TTC549 (cell line): Measurements from ENCODE around the gene EFEMP2.
"Not testable (repeated sequence)": the region's sequence is repeated elsewhere in the genome, so short reads cannot be mapped to it uniquely, and the experiment has no call there.

Source experiments
- FAIRE-seq: peaks from 2 replicates; lab custom pipeline; 2012; peaks lifted over from hg19 to GRCh38; lab: Jason Lieb, UNC

EFEMP2 gene

DNA sequence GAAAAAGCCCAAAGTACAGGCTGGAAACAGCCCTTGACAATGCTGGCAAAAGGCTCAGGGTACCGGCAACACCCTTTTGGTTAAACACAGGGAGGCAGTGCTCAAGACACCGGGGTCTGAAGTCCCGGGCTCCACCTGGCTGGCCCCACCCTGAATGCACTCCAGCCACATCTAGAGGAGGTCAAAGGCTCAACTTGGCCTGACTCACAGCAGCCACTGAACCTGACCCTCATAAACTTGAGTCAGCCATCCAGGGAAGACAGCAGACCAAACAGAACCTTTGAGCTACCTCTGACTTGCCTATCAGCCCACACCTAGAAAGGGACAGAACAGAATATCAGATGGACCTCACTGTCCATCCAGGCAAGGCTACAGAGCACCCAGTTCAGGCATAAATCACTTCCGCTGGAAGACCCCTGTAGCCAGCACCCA lies 18.4 kb downstream of the EFEMP2 start:
- no peak for FAIRE-seq

DNA sequence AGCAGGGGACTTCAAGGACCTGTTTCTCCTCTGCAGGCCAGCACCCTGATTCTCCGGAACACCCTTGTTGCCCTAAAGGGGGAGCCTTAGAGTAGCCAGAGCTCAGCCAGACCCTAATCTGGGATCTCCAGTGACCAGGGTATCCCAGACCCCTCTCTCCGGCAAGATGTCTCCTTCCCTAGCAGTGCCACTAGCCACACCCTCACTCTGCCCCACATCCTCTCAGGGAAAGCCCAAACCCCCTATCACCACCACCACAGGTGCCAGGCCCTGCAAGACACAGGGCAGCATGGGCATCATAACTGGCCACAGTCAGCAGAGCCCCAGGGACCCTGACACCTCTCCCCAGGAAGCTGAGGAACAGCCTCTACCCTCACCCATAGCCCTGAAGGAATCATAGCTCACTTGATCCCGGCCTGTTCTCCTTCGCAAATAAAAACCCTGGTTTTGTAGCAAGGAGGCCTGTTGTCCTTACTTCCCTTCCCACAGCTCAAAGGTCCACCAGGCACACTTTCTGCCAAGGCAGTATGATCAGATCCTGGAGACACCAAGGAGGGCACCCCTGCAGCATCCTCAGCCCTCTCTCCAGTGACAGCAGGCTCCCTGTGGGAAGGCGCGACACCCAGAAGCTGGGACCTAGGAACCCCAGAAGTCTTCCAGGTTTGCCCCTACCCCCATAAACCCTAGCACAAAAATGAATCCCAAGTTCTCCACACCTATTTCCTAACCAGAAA lies 19.2 kb downstream of the EFEMP2 start:
- no peak for FAIRE-seq

DNA sequence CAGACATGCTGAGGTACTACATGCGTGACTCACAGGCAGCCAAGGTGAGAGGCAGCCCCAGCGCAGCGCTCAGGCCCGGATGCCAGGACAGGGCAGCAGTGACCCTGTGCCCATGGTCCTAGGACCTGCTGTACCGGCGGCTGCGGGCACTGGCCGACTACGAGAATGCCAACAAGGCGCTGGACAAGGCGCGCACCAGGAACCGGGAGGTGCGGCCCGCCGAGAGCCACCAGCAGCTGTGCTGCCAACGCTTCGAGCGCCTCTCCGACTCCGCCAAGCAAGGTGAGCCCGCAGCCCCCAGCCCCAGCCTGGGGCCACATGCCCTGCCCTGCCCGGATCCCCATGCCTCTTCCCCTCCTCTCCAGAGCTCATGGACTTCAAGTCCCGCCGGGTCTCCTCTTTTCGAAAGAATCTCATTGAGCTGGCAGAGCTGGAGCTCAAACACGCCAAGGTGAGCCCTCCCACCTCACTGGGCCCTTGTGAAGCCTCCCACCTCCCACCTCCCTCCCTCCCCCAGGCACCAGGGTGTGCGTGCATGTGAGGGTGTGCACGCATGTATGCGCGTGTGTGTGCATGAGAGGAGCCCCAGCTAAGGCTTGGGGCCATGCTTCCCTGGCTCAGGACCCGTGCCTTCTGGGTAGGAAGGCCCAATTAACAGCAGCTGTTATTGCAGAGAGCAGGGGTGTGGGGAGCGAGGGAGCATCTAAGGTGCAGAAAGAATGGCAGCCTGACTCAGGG lies 19.9 kb downstream of the EFEMP2 start:
- FAIRE-seq: no peak

- no peak for FAIRE-seq
Observed at GRCh38 chr11:65851811-65852507, 20.6 kb downstream of the EFEMP2 start.

GRCh38 chr11:65851083-65851579 lies 21.5 kb downstream of the EFEMP2 start:
- no peak for FAIRE-seq

DNA sequence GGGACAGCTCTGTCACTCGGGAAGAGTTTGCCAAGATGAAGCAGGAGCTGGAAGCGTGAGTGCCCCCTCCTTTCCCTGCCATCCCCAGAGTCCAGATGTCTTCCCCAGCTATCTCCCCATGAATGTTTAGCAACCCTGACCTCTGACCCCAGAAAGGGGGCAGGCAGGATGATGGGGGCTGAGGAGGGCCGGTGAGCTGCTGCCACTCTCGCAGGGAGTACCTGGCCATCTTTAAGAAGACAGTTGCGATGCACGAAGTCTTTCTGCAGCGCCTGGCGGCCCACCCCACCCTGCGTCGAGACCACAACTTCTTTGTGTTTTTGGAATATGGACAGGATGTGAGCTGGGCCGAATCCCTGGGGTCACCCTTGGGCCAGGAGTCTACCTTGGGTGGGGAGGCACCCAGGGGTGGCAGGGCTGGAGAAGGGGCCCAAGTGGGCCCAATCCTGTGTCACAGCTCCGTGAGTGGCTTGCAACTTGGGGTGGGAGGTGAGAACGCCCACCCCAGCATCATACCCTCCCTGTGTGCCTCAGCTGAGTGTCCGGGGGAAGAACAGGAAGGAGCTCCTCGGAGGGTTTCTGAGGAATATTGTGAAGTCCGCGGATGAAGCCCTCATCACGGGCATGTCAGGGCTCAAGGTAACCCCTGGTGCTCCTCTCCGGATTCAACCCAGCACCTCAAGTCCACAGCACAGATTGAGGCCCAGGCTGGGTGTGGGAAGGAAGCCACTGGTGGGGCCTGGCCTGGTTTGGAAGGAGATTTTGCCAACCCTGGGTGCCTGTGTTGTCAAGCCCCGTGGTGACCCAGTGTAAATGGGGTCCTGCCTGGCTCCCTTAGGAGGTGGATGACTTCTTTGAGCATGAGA lies 22.1 kb downstream of the EFEMP2 start:
- no peak for FAIRE-seq

DNA sequence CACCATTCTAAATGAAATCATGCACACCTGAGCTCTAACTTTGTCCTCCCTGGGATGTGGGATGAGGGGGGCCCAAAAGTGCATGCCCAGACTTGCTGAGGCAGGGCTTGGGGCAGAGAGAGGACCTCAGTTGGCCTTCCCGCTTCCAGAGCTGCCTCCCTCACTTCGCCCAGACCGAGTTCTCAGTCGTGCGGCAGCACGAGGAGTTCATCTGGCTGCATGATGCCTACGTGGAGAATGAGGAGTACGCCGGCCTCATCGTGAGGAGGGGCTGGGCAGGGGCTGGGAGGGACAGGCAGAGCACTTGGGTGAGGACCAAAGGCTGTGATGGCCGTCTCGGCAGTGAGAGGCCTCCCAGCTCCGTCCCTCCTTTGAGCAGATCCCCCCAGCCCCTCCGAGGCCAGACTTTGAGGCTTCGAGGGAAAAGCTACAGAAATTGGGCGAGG lies 22.8 kb downstream of the EFEMP2 start:
- FAIRE-seq: no peak

DNA sequence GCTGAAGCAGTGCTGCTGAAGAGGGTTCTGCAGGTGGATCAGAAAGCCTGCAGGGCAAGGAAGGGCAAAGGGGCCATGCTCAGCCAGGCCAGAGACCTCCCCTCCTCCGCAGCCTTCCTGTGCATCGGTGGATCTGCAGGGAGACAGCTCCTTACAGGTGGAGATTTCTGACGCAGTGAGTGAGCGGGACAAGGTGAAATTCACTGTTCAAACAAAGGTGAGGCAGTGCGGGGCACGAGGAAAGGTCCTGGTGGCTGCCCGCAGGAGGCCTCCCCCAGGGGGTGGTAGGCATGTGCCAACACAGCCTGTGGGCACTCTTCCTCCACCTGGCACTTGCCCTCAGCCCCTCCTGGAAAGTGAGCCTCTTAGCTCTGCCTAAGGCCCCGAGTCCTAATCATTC lies 23.2 kb downstream of the EFEMP2 start:
- FAIRE-seq: no peak

DNA sequence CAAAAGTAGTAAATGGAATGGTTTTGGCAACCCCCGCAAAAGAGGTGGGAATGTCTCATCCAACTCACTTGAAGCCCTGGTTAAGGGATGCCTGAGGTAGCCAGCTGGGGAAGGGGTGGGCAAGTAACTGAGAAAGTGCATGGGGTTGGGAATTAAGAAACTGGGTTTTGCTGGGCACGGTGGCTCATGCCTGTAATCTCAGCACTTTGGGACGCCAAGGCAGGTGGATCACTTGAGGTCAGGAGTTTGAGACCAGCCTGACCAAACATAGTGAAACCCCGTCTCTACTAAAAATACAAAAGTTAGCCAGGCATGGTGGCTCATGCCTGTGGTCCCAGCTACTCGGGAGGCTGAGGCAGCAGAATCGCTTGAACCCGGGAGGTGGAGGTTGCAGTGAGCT lies 23.9 kb downstream of the EFEMP2 start:
- FAIRE-seq: not testable (repeated sequence)

DNA sequence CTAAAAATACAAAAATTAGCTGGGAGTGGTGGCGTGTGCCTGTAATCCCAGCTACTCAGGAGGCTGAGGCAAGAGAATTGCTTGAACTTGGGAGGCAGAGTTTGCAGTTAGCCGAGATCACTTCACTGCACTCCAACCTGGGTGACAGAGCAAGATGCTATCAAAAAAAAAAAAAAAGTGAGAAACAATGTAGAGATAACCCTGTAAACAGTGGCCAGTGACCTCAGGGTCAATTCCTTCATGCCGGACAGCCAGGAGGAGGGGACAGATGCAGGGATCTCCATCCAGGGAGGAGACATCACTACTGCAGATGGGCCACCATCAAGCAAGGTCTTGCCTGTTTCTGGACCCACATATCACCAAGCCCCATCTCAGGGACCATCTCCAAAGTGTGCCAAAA lies 24.9 kb downstream of the EFEMP2 start:
- no peak for FAIRE-seq

DNA sequence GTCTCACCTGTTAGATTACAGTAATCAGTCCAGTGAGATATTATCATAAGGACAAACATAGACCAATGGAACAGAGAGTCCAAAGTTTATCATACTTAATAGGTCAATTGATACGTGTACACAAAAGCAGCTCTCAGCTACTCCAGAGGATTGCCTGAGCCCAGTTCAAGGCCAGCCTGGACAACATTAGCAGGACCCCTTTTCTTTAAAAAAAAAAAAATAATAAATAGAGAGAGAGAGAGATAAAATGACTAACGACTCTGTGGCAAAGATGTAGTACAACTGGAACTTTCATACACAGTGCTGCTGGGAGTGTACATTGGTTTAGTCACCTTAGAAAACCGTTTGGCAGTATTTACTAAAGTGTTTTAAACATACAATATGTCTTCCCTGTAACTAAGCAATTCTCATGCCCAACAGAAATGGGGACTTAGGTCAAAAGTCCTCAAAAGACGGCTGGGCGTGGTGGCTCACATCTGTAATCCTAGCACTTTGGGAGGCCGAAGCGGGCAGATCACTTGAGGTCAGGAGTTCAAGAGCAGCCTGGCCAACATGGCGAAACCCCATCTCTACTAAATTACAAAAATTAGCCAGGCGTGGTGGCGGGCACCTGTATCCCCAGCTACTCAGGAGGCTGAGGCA lies 28.2 kb downstream of the EFEMP2 start:
- FAIRE-seq: no peak

GRCh38 chr11:65843811-65844210 lies 28.8 kb downstream of the EFEMP2 start:
- FAIRE-seq: no peak

GRCh38 chr11:65842144-65842543 lies 30.5 kb downstream of the EFEMP2 start:
- no peak for FAIRE-seq

- no peak for FAIRE-seq
Observed at GRCh38 chr11:65834202-65834601, 38.4 kb downstream of the EFEMP2 start.

DNA sequence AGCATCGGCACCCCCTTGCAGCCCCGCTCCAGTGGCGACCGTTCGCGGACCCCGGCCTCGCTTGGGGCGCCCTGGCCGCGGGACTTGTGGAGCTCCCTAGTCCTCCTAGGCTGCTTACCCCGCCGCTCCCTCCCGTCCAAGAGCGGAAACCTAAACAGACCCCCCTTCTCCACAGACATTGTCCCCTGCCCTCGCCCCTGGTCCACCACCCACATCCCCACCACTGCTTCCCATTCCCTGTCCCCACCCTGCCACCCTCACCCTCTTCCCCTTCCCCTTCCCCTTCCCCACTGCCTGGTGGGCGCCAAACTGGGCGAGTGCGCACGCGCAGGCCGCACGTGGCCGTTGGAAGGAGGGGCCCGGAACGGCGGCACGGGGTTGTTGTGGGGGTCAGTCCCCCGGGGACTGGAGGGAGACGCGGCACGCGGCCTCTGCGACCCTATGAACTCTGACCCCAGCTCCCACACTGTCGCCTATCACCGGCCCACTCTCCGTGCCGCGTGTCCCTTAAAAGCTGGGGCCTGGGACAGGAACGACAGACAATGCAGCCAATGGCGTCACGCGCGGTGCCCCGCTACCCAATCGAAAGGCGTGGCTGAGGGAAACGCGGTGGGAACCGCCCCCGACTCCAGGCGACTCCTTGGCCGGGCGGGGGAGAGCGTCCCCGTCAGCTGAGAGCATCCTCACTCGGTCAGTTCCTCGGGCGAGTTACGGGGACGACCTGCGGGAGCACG lies 39.1 kb downstream of the EFEMP2 start, which contains the start of gene SNX32:
Gene SNX32 (plus strand): TSS at position 667 of the 734 bp plus-strand sequence. CDS start 103 bp downstream, outside the sequence.
- no peak for FAIRE-seq

GRCh38 chr11:65832231-65832630 lies 40.4 kb downstream of the EFEMP2 start:
- FAIRE-seq: not testable (repeated sequence)

- no peak for FAIRE-seq
Observed at GRCh38 chr11:65829459-65829858, 43.1 kb downstream of the EFEMP2 start.

- FAIRE-seq: no peak
Observed at GRCh38 chr11:65826984-65827735, 45.4 kb downstream of the EFEMP2 start.

DNA sequence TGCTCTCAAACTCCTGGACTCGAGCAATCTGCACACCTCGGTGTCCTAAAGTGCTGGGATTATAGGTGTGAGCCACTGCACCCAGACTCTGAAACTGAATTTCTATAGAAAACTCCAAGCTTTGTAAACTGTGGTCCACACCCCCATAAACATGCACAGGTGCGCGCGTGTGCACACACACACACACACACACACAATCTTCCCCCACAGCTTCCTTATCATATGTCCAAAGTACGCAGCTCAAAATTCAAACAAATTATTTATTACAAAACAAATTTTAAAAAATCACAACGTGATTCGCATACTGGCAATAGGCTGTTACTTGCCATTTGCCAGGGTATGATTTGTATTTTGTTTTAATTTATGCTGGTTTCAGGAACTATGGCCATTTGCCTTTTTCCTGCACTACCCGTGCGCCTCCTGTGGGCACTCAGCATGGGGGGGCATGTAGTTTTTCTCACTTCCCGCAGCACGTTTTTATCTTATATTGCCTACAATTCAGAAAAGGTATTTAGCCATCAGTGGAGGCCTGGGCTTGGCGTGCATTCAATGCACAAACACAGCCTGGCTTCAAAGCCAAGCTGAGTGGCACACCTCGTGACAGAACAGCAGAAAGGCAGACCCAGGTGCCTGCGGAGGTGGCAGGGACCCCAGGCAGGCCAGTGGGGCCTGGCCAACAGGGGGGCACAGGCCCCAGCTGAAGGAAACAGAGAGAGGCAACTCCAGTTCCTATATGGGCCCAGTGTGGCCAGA lies 49.6 kb downstream of the EFEMP2 start:
- no peak for FAIRE-seq
